NB4 (cell line): ENCODE measurements around the gene LFNG.

ENCODE experiments used
- DNase-seq: peaks from one replicate; pipeline ENCODE4 v3.0.0; 2010; ENCODE audit warnings: low read depth
- H3K4me3 ChIP-seq: one replicate; pipeline ENCODE4 v1.5.1; 2011; ENCODE audit warnings: mild to moderate bottlenecking, low read depth, low read length, moderate library complexity
- MYC ChIP-seq: IDR thresholded peaks from 2 replicates; pipeline ENCODE4 v1.6.1; 2011; ENCODE audit warnings: low read depth, low read length
- POLR2A ChIP-seq: IDR thresholded peaks from 2 replicates; pipeline ENCODE4 v1.6.1; 2011; ENCODE audit warnings: mild to moderate bottlenecking; ENCODE audit not compliant: insufficient read length; ENCODE audit errors: extremely low read depth
- TF ChIP-seq, protein P1 (sequence below): IDR thresholded peaks from one replicate; pipeline ENCODE4 v1.5.1; 2012; ENCODE audit warnings: low read depth, low read length
- TF ChIP-seq, protein P2 (sequence below): IDR thresholded peaks from 2 replicates; pipeline ENCODE4 v1.6.1; 2011; ENCODE audit warnings: low read depth, low read length

LFNG gene

DNA sequence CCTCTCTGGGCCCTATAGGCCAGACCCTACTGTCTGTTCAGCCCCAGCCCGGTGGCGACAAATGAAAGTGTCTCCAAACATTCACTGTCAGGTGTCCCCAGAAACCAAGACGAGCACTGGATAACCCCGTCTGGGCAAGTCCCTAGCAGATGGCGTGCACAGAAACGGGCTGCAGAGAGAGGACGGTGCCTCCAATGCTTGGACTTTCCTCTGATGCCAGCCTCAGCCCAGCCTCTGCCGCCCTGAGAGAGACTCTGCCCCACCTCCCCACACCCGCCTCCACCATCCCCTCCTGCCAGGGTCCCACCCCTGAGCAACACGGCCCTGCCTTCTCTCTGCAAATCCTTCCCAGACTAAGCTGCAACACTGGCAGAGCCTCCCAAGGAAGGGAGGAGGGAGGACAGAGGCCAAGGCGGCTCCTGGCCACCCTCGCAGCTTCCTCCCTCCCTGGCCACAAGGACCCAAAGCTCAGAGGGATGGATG is 7.4 kb upstream of the LFNG start:
- DNase-seq, result no peak
- no peak overlapping the region for H3K4me3 ChIP-seq
- TF ChIP-seq POLR2A, result no peak
- TF ChIP-seq, protein P1, sequence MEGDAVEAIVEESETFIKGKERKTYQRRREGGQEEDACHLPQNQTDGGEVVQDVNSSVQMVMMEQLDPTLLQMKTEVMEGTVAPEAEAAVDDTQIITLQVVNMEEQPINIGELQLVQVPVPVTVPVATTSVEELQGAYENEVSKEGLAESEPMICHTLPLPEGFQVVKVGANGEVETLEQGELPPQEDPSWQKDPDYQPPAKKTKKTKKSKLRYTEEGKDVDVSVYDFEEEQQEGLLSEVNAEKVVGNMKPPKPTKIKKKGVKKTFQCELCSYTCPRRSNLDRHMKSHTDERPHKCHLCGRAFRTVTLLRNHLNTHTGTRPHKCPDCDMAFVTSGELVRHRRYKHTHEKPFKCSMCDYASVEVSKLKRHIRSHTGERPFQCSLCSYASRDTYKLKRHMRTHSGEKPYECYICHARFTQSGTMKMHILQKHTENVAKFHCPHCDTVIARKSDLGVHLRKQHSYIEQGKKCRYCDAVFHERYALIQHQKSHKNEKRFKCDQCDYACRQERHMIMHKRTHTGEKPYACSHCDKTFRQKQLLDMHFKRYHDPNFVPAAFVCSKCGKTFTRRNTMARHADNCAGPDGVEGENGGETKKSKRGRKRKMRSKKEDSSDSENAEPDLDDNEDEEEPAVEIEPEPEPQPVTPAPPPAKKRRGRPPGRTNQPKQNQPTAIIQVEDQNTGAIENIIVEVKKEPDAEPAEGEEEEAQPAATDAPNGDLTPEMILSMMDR, result no peak
- TF ChIP-seq, protein P2, sequence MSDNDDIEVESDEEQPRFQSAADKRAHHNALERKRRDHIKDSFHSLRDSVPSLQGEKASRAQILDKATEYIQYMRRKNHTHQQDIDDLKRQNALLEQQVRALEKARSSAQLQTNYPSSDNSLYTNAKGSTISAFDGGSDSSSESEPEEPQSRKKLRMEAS, result no peak
- no peak for TF ChIP-seq MYC

DNA sequence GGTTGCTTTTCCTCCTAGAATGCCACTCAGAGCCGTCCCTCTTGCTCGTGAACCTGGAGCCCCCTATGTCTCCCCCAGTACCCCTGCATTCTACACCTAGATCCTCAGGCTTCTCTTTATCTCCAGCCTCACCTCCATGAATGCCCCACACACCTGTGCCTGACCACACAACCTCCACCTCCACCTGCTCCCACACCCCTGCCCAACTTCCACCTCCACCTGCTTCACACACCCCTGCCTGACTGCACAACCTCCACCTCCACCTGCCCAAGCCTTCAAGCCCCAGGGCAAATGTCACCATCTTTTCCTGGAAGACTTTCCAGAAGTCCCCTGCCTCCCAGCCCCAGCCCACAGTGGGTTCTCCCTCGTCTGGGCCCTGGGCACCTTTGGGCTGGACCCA is 6.9 kb upstream of the LFNG start:
- TF ChIP-seq MYC (no peak), POLR2A (no peak)
- TF ChIP-seq, protein P1, result no peak
- TF ChIP-seq, protein P2, result no peak
- H3K4me3 ChIP-seq, result no peak overlapping the region
- DNase-seq, result no peak

DNA sequence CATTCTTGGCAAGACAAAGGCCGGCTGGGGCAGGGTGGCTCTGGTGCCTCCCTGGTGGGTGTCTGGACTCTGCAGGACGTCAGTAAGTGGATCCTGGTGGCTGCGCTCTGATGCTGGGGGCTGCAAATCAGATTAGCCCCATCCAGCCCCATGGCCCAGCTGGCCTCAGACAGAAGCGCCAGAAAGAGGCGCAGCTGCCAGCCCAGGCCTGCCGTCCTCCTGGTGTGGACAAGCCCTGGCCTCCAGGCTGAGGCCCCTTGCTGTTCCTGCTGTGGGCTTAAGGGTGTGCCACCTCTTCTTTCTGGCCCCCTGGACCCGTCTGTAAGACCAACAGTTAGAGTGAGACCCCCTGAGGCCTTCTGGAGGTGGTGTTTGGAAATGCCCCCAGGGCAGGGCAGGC is 5.9 kb upstream of the LFNG start:
- TF ChIP-seq, protein P2, result no peak
- TF ChIP-seq POLR2A (no peak), MYC (no peak)
- TF ChIP-seq, protein P1, result no peak
- no peak overlapping the region for H3K4me3 ChIP-seq
- DNase-seq, result no peak

DNA sequence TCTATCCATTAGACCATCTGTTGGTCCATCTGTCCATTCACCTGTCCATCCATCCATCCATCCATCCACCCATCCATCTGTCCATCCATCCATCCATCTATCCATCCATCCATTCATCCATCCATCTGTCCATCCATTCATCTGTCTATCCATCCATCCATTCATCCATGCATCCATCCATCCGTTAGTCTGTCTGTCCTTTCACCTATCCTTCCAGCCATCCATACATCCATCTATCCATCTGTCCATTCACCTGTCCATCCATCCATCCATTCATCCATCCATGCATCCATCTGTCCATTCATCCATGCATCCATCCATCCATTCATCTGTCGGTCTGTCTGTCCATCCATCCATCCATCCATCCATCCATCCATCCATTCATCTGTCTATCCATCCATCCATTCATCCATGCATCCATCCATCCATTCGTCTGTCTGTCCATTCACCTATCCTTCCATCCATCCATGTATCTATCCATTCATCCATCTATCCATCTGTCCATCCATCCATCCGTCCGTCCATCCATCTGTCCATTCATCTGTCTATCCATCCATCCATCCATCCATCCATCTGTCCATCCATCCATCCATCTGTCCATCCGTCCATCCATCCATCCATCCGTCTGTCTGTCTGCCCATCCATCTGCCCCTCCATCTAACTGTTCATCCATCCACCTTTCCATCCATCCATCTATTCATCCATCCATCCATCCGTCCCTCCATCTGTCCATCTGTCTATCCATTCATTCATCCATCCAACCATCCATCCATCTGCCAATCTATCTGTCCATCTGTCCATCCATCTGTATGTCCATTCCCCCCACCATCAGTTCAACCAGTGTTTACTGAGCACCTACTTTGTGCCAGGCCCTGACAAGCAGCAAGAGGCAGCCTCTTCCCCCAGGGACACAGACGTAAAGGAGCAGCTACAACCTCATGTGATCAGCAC is 4.8 kb upstream of the LFNG start:
- DNase-seq, result no peak
- no peak overlapping the region for H3K4me3 ChIP-seq
- TF ChIP-seq, protein P1, result no peak
- TF ChIP-seq MYC (no peak), POLR2A (no peak)
- TF ChIP-seq, protein P2, result no peak

DNA sequence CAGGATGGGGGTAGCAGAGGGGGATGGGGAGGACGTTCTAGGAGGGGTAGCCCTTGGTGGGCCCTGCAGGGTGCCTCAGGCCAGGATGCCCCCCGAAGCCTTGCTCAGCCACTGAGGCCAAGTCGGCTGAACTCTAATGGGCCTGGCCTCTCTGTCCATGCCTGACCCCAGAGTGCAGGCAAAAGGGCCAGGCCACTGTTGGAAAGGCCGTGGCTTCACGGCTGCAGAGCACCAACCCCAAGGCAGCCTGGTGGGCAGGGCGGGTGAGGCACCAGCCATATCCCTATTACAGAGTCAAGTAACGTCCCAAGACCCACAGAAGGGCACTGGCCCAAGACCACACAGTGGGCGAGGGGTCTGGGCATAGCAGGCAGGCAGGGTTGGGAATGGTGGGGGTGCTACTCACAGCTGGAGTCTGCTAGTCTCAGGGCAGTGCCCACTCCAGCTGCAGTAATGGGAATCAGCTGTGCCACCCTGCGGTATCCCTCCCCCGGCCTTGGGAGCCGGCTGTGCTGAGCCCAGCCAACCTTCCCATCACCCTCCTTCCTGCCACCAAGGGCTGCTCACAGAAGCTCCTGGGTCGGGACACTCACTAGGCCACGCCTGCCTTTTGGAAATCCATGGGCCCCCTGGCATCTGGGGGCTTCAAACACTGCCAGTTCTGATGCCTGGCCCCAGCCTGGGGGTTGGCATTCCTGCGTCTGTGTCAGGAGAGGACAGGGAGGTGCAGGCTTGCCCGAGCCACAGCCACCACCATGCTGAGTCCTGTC is 4.0 kb upstream of the LFNG start:
- TF ChIP-seq, protein P2, result no peak
- TF ChIP-seq, protein P1, result no peak
- TF ChIP-seq MYC (no peak), POLR2A (no peak)
- no peak for DNase-seq
- no peak overlapping the region for H3K4me3 ChIP-seq
